Skin of body (tissue), 2 donors: ENCODE measurements around the gene UBL5. TPM values are rescaled to one million over a fixed set of nuclear protein-coding genes. Genes with fewer than 3 reads are reported as not detected.

Experiments used
- small RNA-seq: library from RNA; depleted of rRNA; stranded (forward); fragments of <200 nt; gene quantifications from one replicate; pipeline ENCODE3, GENCODE V24; 2014; ENCODE audit warnings: low replicate concordance
- total RNA-seq: library from RNA; depleted of rRNA; stranded (reverse); fragments of >200 nt; gene quantifications from one replicate; pipeline ENCODE4 v1.2.3, GENCODE V29; 2014

UBL5 gene
- total RNA-seq, 1 donor from 2014 or later = 125 TPM

Small RNA genes lying within 50 kb of the gene (small RNA-seq; reads per million reads assigned to genes)
- not detected for gene RF00156

Other genes starting within 250 kb of the UBL5 start
- 51.6 TPM for gene ZNF121, start 243.4 kb upstream of the UBL5 start, total RNA-seq
- 40.2 TPM for gene ZNF561, start 206.7 kb upstream of the UBL5 start, total RNA-seq
- gene ZNF562, start 152.8 kb upstream of the UBL5 start, total RNA-seq = 30.4 TPM
- 16.8 TPM for gene ZNF846, start 59.2 kb upstream of the UBL5 start, total RNA-seq
- 10.4 TPM for gene FBXL12, start 8.8 kb upstream of the UBL5 start, total RNA-seq
- 35.6 TPM for gene PIN1, start 7.4 kb downstream of the UBL5 start, total RNA-seq
- 80.5 TPM for gene OLFM2, start 108.6 kb downstream of the UBL5 start, total RNA-seq
- gene COL5A3, start 182.6 kb downstream of the UBL5 start, total RNA-seq = 51.3 TPM
- gene RDH8, start 185.6 kb downstream of the UBL5 start, total RNA-seq = not detected